GM23248 (cell line): Measurements from ENCODE around the gene CCBE1.

Source experiments
- EZH2 ChIP-seq: fragments of 200-600 bp; sonication (generic); IDR thresholded peaks from 2 replicates; pipeline ENCODE4 v1.6.1; 2018; ENCODE audit warnings: antibody characterized with exemption, mild to moderate bottlenecking; ENCODE audit not compliant: insufficient read depth, poor library complexity, severe bottlenecking
- EZH2phosphoT487 ChIP-seq: fragments of 200-600 bp; sonication (generic); IDR thresholded peaks from 2 replicates; pipeline ENCODE4 v1.6.1; 2018; ENCODE audit warnings: antibody characterized with exemption, moderate library complexity, mild to moderate bottlenecking, low read depth; ENCODE audit not compliant: insufficient read depth

- TF ChIP-seq EZH2 (no peak), EZH2phosphoT487 (no peak)
Observed at GRCh38 chr18:59704146-59704545, 6.9 kb upstream of the CCBE1 start.
